Neural cell (in vitro differentiated cells): ENCODE data around the gene SUMO3. TPM values are rescaled to one million over a fixed set of nuclear protein-coding genes. Genes with fewer than 3 reads are reported as not detected.

Source experiments
- H2AFZ ChIP-seq: fragments of 200-600, 300-800 bp; sonication (generic), shearing (Covaris generic); 2 replicates; pipeline ENCODE4 v1.6.0; 2014; ENCODE audit warnings: low read depth, mild to moderate bottlenecking, antibody characterized with exemption, low read length, moderate library complexity
- H3F3A ChIP-seq: fragments of 200-600 bp; shearing (Covaris generic); 2 replicates; pipeline ENCODE4 v1.6.1; 2016; ENCODE audit warnings: mild to moderate bottlenecking, moderate library complexity, mixed read lengths, antibody characterized with exemption, low read length; ENCODE audit not compliant: insufficient read depth, poor library complexity, severe bottlenecking
- H3K27ac ChIP-seq: fragments of 200-600, 300-800 bp; sonication (generic), shearing (Covaris generic); 2 replicates; pipeline ENCODE4 v1.5.1; 2014; ENCODE audit warnings: mild to moderate bottlenecking, low read length, moderate library complexity
- H3K27me3 ChIP-seq: fragments of 300-800, 200-600 bp; sonication (generic), shearing (Covaris generic); 2 replicates; pipeline ENCODE4 v1.6.0; 2014; ENCODE audit warnings: mild to moderate bottlenecking, low read depth, low read length, moderate library complexity; ENCODE audit not compliant: insufficient read depth
- H3K36me3 ChIP-seq: fragments of 300-800, 200-600 bp; sonication (generic), shearing (Covaris generic); 2 replicates; pipeline ENCODE4 v1.5.1; 2014; ENCODE audit warnings: mild to moderate bottlenecking, antibody characterized with exemption, low read length, moderate library complexity; ENCODE audit not compliant: insufficient read depth
- H3K4me2 ChIP-seq: fragments of 300-800, 200-600 bp; sonication (generic), shearing (Covaris generic); 2 replicates; pipeline ENCODE4 v1.6.0; 2014; ENCODE audit warnings: mild to moderate bottlenecking, low read length
- H3K4me3 ChIP-seq: fragments of 300-800, 200-600 bp; sonication (generic), shearing (Covaris generic); 2 replicates; pipeline ENCODE4 v1.5.1; 2014; ENCODE audit warnings: mild to moderate bottlenecking, low read length, moderate library complexity
- H3K79me2 ChIP-seq: fragments of 200-600 bp; shearing (Covaris generic); replicated peaks from 2 replicates; pipeline ENCODE4 v1.6.0; 2014; ENCODE audit warnings: mild to moderate bottlenecking, low read length, moderate library complexity; ENCODE audit not compliant: insufficient read depth
- H3K9ac ChIP-seq: fragments of 300-800, 200-600 bp; sonication (generic), shearing (Covaris generic); 2 replicates; pipeline ENCODE4 v1.6.1; 2016; ENCODE audit warnings: mild to moderate bottlenecking, low read length, mixed read lengths
- H3K9me2 ChIP-seq: fragments of 200-600 bp; shearing (Covaris generic); 2 replicates; pipeline ENCODE4 v1.6.1; 2016; ENCODE audit warnings: mild to moderate bottlenecking, low read length, mixed read lengths; ENCODE audit not compliant: insufficient read depth
- H3K9me3 ChIP-seq: fragments of 200-600, 300-800 bp; sonication (generic), shearing (Covaris generic); 2 replicates; pipeline ENCODE4 v1.6.1; 2016; ENCODE audit warnings: mild to moderate bottlenecking, mixed run types, low read length, moderate library complexity, mixed read lengths
- H4K20me1 ChIP-seq: fragments of 200-600 bp; shearing (Covaris generic); 2 replicates; pipeline ENCODE4 v1.6.1; 2016; ENCODE audit warnings: mild to moderate bottlenecking, mixed run types; ENCODE audit not compliant: insufficient read depth
- EP300 ChIP-seq: fragments of 450-650 bp; conservative IDR thresholded peaks from 2 replicates; pipeline ENCODE4 v1.6.1; 2014; ENCODE audit warnings: antibody characterized with exemption, mild to moderate bottlenecking, moderate library complexity; ENCODE audit not compliant: poor library complexity, severe bottlenecking
- EZH2 ChIP-seq: fragments of 200-600, 300-800 bp; shearing (Covaris generic), sonication (generic); IDR thresholded peaks from 2 replicates; pipeline ENCODE4 v1.6.1; 2014; ENCODE audit warnings: antibody characterized with exemption, low read length, borderline replicate concordance, mild to moderate bottlenecking; ENCODE audit not compliant: insufficient read depth, poor library complexity, severe bottlenecking
- MXI1 ChIP-seq: fragments of 450-650 bp; conservative IDR thresholded peaks from 2 replicates; pipeline ENCODE4 v1.6.1; 2014; ENCODE audit warnings: antibody characterized with exemption, mild to moderate bottlenecking; ENCODE audit not compliant: poor library complexity, severe bottlenecking
- POLR2AphosphoS5 ChIP-seq: IDR thresholded peaks from 2 replicates; pipeline ENCODE4 v1.6.1; 2012
- RAD21 ChIP-seq: fragments of 450-650 bp; conservative IDR thresholded peaks from 2 replicates; pipeline ENCODE4 v1.6.1; 2014; ENCODE audit warnings: antibody characterized with exemption, mild to moderate bottlenecking, moderate library complexity
- SMC3 ChIP-seq: fragments of 450-650 bp; conservative IDR thresholded peaks from 2 replicates; pipeline ENCODE4 v1.6.1; 2014; ENCODE audit warnings: antibody characterized with exemption, mild to moderate bottlenecking, moderate library complexity; ENCODE audit not compliant: poor library complexity
- TAF1 ChIP-seq: IDR thresholded peaks from 2 replicates; pipeline ENCODE4 v1.6.1; 2012; ENCODE audit warnings: low read depth
- polyA plus RNA-seq: library from polyadenylated mRNA; depleted of rRNA; stranded (reverse); fragments of >200 nt; gene quantifications from 2 replicates; pipeline ENCODE4 v1.2.3, GENCODE V29; 2014
- TF ChIP-seq, protein P1 (sequence below): IDR thresholded peaks from 2 replicates; pipeline ENCODE4 v1.6.1; 2012; ENCODE audit warnings: borderline replicate concordance
- TF ChIP-seq, protein P2 (sequence below): fragments of 450-650 bp; IDR thresholded peaks from 2 replicates; pipeline ENCODE4 v1.5.1; 2014; ENCODE audit warnings: antibody characterized with exemption, mild to moderate bottlenecking, moderate library complexity; ENCODE audit not compliant: poor library complexity, severe bottlenecking

The SUMO3 gene
- polyA plus RNA-seq, 1 donor from 2014 or later, result 113 TPM

DNA sequence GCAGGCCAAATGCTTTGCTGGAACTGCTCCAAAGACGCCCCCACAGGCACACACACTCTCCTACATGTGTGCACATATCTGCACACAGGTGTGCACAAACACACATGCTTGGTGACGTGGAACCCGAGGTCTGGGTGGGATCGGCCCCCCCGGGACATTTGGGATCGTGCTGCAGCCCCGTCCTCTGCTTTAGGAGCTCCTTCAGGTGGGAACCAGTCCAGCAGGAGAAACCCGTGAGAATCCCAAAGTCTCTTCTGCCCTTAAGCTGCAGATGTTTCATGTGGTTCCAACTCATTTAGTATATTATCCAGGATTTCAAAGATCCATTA is 54.8 kb downstream of the SUMO3 start:
- TF ChIP-seq POLR2AphosphoS5 (no peak), RAD21 (no peak), SMC3 (no peak), EZH2 (no peak), TAF1 (no peak), EP300 (no peak), MXI1 (no peak)
- TF ChIP-seq, protein P1, sequence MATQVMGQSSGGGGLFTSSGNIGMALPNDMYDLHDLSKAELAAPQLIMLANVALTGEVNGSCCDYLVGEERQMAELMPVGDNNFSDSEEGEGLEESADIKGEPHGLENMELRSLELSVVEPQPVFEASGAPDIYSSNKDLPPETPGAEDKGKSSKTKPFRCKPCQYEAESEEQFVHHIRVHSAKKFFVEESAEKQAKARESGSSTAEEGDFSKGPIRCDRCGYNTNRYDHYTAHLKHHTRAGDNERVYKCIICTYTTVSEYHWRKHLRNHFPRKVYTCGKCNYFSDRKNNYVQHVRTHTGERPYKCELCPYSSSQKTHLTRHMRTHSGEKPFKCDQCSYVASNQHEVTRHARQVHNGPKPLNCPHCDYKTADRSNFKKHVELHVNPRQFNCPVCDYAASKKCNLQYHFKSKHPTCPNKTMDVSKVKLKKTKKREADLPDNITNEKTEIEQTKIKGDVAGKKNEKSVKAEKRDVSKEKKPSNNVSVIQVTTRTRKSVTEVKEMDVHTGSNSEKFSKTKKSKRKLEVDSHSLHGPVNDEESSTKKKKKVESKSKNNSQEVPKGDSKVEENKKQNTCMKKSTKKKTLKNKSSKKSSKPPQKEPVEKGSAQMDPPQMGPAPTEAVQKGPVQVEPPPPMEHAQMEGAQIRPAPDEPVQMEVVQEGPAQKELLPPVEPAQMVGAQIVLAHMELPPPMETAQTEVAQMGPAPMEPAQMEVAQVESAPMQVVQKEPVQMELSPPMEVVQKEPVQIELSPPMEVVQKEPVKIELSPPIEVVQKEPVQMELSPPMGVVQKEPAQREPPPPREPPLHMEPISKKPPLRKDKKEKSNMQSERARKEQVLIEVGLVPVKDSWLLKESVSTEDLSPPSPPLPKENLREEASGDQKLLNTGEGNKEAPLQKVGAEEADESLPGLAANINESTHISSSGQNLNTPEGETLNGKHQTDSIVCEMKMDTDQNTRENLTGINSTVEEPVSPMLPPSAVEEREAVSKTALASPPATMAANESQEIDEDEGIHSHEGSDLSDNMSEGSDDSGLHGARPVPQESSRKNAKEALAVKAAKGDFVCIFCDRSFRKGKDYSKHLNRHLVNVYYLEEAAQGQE, result no peak
- TF ChIP-seq, protein P2, sequence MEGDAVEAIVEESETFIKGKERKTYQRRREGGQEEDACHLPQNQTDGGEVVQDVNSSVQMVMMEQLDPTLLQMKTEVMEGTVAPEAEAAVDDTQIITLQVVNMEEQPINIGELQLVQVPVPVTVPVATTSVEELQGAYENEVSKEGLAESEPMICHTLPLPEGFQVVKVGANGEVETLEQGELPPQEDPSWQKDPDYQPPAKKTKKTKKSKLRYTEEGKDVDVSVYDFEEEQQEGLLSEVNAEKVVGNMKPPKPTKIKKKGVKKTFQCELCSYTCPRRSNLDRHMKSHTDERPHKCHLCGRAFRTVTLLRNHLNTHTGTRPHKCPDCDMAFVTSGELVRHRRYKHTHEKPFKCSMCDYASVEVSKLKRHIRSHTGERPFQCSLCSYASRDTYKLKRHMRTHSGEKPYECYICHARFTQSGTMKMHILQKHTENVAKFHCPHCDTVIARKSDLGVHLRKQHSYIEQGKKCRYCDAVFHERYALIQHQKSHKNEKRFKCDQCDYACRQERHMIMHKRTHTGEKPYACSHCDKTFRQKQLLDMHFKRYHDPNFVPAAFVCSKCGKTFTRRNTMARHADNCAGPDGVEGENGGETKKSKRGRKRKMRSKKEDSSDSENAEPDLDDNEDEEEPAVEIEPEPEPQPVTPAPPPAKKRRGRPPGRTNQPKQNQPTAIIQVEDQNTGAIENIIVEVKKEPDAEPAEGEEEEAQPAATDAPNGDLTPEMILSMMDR, result no peak
- H2AFZ ChIP-seq, result no peak overlapping the region
- no peaks in the 10 kb centered on the region for H3K9me2 ChIP-seq
- no peaks in the 10 kb centered on the region for H3K36me3 ChIP-seq
- no peaks in the 10 kb centered on the region for H3F3A ChIP-seq
- H4K20me1 ChIP-seq, result no peaks in the 10 kb centered on the region
- H3K4me3 ChIP-seq, result no peak overlapping the region
- no peaks in the 10 kb centered on the region for H3K79me2 ChIP-seq
- no peak overlapping the region for H3K27ac ChIP-seq
- H3K9ac ChIP-seq, result no peak overlapping the region
- H3K9me3 ChIP-seq, result no peaks in the 10 kb centered on the region
- H3K4me2 ChIP-seq, result no peak overlapping the region
- no peaks in the 10 kb centered on the region for H3K27me3 ChIP-seq

DNA sequence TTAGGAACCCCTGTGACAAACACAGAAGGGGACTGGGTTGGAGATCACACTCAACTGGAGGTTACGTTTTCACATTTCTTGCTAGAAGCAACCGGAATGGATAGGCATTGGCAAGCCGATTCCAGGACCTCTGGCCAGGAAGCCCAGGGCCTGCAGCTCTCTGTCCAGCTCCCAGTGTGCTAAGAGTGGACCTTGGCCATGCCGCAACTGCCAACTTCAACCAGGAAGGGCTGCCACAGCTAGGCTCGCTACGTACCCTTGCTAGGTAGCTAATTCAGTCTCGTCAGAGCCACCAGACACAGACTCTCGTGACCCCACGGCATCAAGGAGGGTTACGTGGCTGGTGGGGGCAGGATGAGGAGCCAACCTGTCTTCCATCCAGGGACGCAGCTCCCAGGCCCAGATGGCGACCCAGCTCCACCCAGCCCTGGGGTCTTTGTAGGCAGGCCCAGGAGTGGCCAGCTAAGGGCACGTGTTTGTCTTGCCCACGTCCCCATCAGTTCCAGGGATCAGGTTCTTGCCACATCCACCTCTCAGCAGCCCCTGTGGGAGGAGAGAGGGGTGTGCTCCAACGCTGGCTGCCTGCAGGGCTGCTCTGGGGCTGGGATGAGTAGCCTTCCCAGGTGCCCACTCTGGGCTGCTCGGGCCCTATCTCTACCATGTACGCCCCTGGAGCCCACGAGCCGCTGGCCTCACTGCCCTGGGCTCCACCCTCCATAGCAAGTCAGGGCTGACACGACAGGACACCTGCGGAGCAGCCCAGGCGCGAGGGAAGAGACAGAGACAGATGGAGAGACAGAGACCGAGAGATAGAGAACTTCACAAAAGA is 55.4 kb downstream of the SUMO3 start:
- Histone ChIP-seq H3K79me2 (no peaks in the 10 kb centered on the region), H3K9me2 (no peaks in the 10 kb centered on the region), H3K4me3 (no peak overlapping the region), H3K9me3 (no peaks in the 10 kb centered on the region), H3K27me3 (no peaks in the 10 kb centered on the region), H3K36me3 (no peaks in the 10 kb centered on the region), H3K9ac (no peak overlapping the region), H3K27ac (no peak overlapping the region), H4K20me1 (no peaks in the 10 kb centered on the region), H3K4me2 (no peak overlapping the region), H3F3A (no peaks in the 10 kb centered on the region), H2AFZ (no peak overlapping the region)
- no peak for TF ChIP-seq MXI1
- no peak for TF ChIP-seq POLR2AphosphoS5
- TF ChIP-seq, protein P2, result no peak
- no peak for TF ChIP-seq RAD21
- no peak for TF ChIP-seq TAF1
- TF ChIP-seq SMC3, result no peak
- TF ChIP-seq, protein P1, result no peak
- TF ChIP-seq EZH2, result no peak
- TF ChIP-seq EP300, result no peak
